OCI-LY1 (cell line): ENCODE measurements around the gene MYO3B.

Source experiments
- H2AFZ ChIP-seq: fragments of 200-600 bp; sonication (generic), shearing (Covaris generic); 2 replicates; pipeline ENCODE4 v1.6.0; 2014; ENCODE audit warnings: antibody characterized with exemption, mild to moderate bottlenecking, low read length
- H3F3A ChIP-seq: fragments of 200-600 bp; sonication (generic), shearing (Covaris generic); 2 replicates; pipeline ENCODE4 v1.6.0; 2014; ENCODE audit warnings: mild to moderate bottlenecking, antibody characterized with exemption, low read length, moderate library complexity; ENCODE audit not compliant: insufficient read depth
- H3K27ac ChIP-seq: fragments of 200-600 bp; sonication (generic); 2 replicates; pipeline ENCODE4 v1.5.1; 2014; ENCODE audit warnings: low read length, mixed run types, mild to moderate bottlenecking, low read depth; ENCODE audit not compliant: poor library complexity, severe bottlenecking
- H3K27me3 ChIP-seq: fragments of 200-600 bp; sonication (generic); 2 replicates; pipeline ENCODE4 v1.6.0; 2014; ENCODE audit warnings: antibody characterized with exemption, mild to moderate bottlenecking, low read length, moderate library complexity; ENCODE audit not compliant: insufficient read depth
- H3K36me3 ChIP-seq: fragments of 200-600 bp; sonication (generic); 2 replicates; pipeline ENCODE4 v1.6.1; 2014; ENCODE audit warnings: mild to moderate bottlenecking, antibody characterized with exemption, low read length, moderate library complexity, mixed read lengths; ENCODE audit not compliant: insufficient read depth
- H3K4me1 ChIP-seq: fragments of 200-600 bp; sonication (generic); 2 replicates; pipeline ENCODE4 v1.5.1; 2014; ENCODE audit warnings: mild to moderate bottlenecking, low read length, moderate library complexity; ENCODE audit not compliant: insufficient read depth, severe bottlenecking
- H3K4me2 ChIP-seq: fragments of 200-600 bp; sonication (generic), shearing (Covaris generic); 2 replicates; pipeline ENCODE4 v1.6.1; 2014; ENCODE audit warnings: low read length
- H3K4me3 ChIP-seq: fragments of 200-600 bp; sonication (generic); 2 replicates; pipeline ENCODE4 v1.5.1; 2014; ENCODE audit warnings: low read length, low read depth, mild to moderate bottlenecking, mixed read lengths; ENCODE audit not compliant: poor library complexity, severe bottlenecking
- H3K79me2 ChIP-seq: fragments of 200-600 bp; shearing (Covaris generic); 2 replicates; pipeline ENCODE4 v1.6.1; 2016; ENCODE audit warnings: mixed run types, low read length, mixed read lengths; ENCODE audit not compliant: insufficient read depth
- H3K9ac ChIP-seq: fragments of 200-600 bp; sonication (generic), shearing (Covaris generic); 2 replicates; pipeline ENCODE4 v1.6.1; 2014; ENCODE audit warnings: mild to moderate bottlenecking, low read length, mixed read lengths
- H3K9me2 ChIP-seq: fragments of 200-600 bp; sonication (generic), shearing (Covaris generic); 2 replicates; pipeline ENCODE4 v1.6.1; 2014; ENCODE audit warnings: low read depth, mild to moderate bottlenecking, low read length, mixed read lengths
- H3K9me3 ChIP-seq: fragments of 200-600 bp; shearing (Covaris generic); 2 replicates; pipeline ENCODE4 v1.6.1; 2014; ENCODE audit warnings: low read length, mixed read lengths
- H4K20me1 ChIP-seq: fragments of 200-600 bp; sonication (generic), shearing (Covaris generic); 2 replicates; pipeline ENCODE4 v1.6.0; 2016; ENCODE audit warnings: mild to moderate bottlenecking, low read length; ENCODE audit not compliant: insufficient read depth
- CTCF ChIP-seq: fragments of 200-600 bp; sonication (generic), shearing (Covaris generic); IDR thresholded peaks from 2 replicates; pipeline ENCODE4 v1.5.1; 2017; ENCODE audit warnings: mild to moderate bottlenecking, antibody characterized with exemption, low read length, moderate library complexity, mixed read lengths
- EZH2 ChIP-seq: fragments of 200-600 bp; sonication (generic), shearing (Covaris generic); IDR thresholded peaks from 2 replicates; pipeline ENCODE4 v1.8.0; 2017; ENCODE audit warnings: borderline replicate concordance, mixed run types, mild to moderate bottlenecking, antibody characterized with exemption, low read length, moderate library complexity, mixed read lengths

Gene MYO3B

GRCh38 chr2:170553748-170554147 is 375.8 kb downstream of the MYO3B start:
- Histone ChIP-seq H3K9me2 (no peaks in the 10 kb centered on the region), H3K9ac (no peak overlapping the region)

GRCh38 chr2:170554278-170554955 is 376.5 kb downstream of the MYO3B start:
- Histone ChIP-seq H3K4me3 (no peak overlapping the region), H3F3A (no peaks in the 10 kb centered on the region), H3K4me1 (no peaks in the 10 kb centered on the region), H3K4me2 (no peak overlapping the region), H2AFZ (no peak overlapping the region), H3K79me2 (no peaks in the 10 kb centered on the region), H3K36me3 (no peaks in the 10 kb centered on the region), H3K27ac (no peak overlapping the region), H3K9me3 (no peaks in the 10 kb centered on the region; the same call in 1 of the 2 replicates), H4K20me1 (no peaks in the 10 kb centered on the region), H3K9ac (no peak overlapping the region), H3K27me3 (no peaks in the 10 kb centered on the region), H3K9me2 (no peaks in the 10 kb centered on the region)
- TF ChIP-seq CTCF (no peak), EZH2 (no peak)

More at GRCh38 chr2:170553748-170554147, 375.8 kb downstream of the MYO3B start:
- Histone ChIP-seq H3K27ac (no peak overlapping the region), H3K36me3 (no peaks in the 10 kb centered on the region), H3K9me3 (no peaks in the 10 kb centered on the region; the same call in 1 of the 2 replicates), H3K4me3 (no peak overlapping the region), H4K20me1 (no peaks in the 10 kb centered on the region), H2AFZ (no peak overlapping the region), H3F3A (no peaks in the 10 kb centered on the region), H3K79me2 (no peaks in the 10 kb centered on the region), H3K4me1 (no peaks in the 10 kb centered on the region), H3K27me3 (no peaks in the 10 kb centered on the region), H3K4me2 (no peak overlapping the region)
- TF ChIP-seq EZH2, result no peak
- no peak for TF ChIP-seq CTCF

- Histone ChIP-seq H3K4me2 (no peak overlapping the region), H3F3A (no peaks in the 10 kb centered on the region), H3K27me3 (no peaks in the 10 kb centered on the region)
Observed at GRCh38 chr2:170562928-170563327, 385.0 kb downstream of the MYO3B start.

More at GRCh38 chr2:170562928-170563327, 385.0 kb downstream of the MYO3B start:
- TF ChIP-seq EZH2 (no peak), CTCF (no peak)
- H3K4me3 ChIP-seq, result no peak overlapping the region
- H3K79me2 ChIP-seq, result no peaks in the 10 kb centered on the region
- H3K36me3 ChIP-seq, result no peaks in the 10 kb centered on the region
- no peaks in the 10 kb centered on the region for H3K9me2 ChIP-seq
- H3K27ac ChIP-seq, result no peak overlapping the region
- no peak overlapping the region for H2AFZ ChIP-seq
- H4K20me1 ChIP-seq, result no peaks in the 10 kb centered on the region
- no peaks in the 10 kb centered on the region for H3K4me1 ChIP-seq
- H3K9me3 ChIP-seq, result no peaks in the 10 kb centered on the region
- no peak overlapping the region for H3K9ac ChIP-seq
